HL-60/S4 treated with phorbol 12-myristate 13-acetate at 8.2 ng/mL for 4 days and 3 days (cell line): ENCODE measurements around the gene PRUNE1.

ENCODE experiments used
- in situ Hi-C: fragments of 300-500 bp; cut with MboI; formaldehyde crosslinking; loops from 2 replicates; pipeline ENCODE4 v1.15.0; 2022; ENCODE audit warnings: low sequenced_read_pairs

Gene PRUNE1, protein sequence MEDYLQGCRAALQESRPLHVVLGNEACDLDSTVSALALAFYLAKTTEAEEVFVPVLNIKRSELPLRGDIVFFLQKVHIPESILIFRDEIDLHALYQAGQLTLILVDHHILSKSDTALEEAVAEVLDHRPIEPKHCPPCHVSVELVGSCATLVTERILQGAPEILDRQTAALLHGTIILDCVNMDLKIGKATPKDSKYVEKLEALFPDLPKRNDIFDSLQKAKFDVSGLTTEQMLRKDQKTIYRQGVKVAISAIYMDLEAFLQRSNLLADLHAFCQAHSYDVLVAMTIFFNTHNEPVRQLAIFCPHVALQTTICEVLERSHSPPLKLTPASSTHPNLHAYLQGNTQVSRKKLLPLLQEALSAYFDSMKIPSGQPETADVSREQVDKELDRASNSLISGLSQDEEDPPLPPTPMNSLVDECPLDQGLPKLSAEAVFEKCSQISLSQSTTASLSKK

GRCh38 chr1:151008244-151009205 is at the start of gene PRUNE1:
PRUNE1 (plus strand) TSS chr1:151008449; CDS start chr1:151008633, 184 bp downstream.
- in situ Hi-C loops = no loop called here

GRCh38 chr1:150960646-150961045 is 47.6 kb upstream of the PRUNE1 start:
- in situ Hi-C loops = no loop called here

DNA sequence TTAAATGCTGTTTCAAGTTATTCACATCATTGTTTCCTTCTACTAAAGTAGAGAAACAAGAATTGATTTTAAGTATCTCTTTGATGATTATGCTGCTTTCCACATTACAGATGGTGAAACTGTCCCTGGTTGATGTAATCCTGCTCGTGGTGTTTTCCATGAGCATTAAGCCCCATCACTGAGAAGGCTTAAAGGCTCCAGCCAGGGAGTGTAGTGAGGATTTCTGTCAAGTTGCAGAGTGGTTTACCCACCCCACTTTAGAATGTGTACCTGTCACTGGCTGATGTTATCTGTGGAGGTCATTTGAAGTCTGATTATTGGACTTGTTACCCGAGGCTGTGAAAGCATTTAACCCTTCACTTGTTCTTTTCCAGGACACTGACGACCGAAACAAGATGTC is 46.5 kb upstream of the PRUNE1 start:
- in situ Hi-C loops = no loop called here

DNA sequence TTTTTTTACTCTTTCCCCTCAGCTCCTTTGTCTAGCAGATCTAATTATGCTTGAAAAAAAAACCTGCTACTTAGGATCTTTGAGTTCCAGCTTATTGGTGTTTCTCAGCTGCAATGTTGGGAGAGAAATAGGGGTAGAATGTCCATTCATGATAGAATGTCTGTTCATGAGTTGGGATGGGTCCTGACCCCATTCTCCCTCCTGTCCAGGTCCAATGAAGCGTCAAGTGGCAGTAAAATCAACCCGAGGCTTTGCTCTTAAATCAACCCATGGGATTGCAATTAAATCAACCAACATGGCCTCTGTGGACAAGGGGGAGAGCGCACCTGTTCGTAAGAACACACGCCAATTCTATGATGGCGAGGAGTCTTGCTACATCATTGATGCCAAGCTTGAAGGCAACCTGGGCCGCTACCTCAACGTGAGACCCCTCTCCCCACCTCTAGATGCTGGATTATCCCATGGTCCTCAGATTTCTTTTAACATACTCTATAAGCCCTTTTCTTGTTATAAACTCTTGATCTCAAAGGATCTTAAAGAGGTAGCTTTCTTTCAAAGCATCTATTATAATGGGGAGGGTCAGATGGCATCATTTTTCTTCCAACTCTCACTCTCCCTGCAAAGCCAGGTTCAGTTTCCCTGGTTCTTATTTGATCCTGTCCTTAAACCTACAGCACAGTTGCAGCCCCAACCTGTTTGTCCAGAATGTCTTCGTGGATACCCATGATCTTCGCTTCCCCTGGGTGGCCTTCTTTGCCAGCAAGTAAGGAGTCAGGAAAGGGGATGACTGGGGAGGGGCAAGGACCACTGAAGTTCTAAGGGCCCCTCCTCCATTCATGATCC is 44.7 kb upstream of the PRUNE1 start:
- in situ Hi-C loops = no loop called here

GRCh38 chr1:150964164-150964489 is 44.1 kb upstream of the PRUNE1 start:
- in situ Hi-C loops = no loop called here

DNA sequence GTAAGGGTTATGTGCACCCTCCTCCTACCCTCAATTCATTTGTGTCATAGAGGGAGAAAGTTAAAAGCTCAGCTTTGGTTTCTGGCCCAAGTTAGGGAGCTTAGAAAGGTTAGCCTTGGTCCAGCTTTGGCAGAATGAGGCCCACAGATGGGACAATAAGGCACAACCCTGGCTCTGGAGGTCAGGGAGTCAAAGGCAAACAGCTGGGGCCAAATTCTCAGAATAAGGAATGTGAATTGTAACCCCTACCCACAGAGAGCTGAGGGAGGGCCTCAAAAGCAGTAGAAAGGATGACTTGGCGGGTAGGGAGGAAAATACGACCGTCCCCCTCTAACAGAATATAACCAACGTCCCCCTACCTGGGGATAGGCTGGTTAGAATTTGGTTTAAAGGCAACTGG is 42.6 kb upstream of the PRUNE1 start:
- in situ Hi-C loops = no loop called here

- in situ Hi-C loops = no loop called here
These were observed 42.2 kb upstream of the PRUNE1 start for GRCh38 chr1:150966011-150966410.

DNA sequence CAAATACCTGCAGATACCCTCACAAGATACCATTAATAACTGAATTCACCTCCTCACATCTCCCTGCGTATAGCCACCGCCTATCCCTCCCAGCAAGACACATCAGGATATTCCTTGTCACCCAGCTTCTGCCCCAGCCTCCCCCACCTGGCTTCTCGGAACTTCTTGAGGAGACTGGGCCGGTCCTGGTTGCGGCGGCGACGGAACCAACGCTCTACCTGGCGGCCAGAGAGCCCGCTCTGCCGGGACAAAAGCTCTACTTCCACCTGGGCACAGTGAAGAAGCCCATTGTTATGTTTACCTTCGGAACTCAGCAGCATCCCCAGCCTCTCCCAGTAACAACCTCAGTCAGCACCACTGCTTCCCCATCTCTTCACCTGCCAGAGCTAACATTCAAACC is 40.3 kb upstream of the PRUNE1 start:
- in situ Hi-C loops = no loop called here

DNA sequence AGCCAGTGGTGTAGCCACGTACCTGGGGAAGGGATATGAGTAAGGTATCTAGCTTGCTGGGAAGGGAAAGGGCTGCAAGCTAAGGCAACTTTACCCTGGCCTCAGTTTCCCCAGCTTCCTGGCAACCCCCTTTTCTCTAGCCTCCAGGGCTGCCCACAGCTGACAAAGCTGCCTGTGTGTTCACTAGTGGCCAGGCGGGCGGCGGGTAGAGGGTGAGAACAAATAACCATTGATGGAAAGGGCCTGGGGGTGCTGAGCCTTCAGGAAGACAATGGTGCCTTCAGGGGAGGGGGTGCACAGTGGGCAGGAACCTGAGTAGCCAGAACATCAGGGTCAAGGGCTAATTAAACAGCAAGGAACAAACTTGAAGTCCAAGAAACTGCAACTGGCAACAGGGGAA is 39.8 kb upstream of the PRUNE1 start:
- in situ Hi-C loops = no loop called here

GRCh38 chr1:150969626-150970025 is 38.6 kb upstream of the PRUNE1 start:
- in situ Hi-C loops = no loop called here

GRCh38 chr1:150970808-150971582 is 37.3 kb upstream of the PRUNE1 start:
- in situ Hi-C loops = no loop called here

DNA sequence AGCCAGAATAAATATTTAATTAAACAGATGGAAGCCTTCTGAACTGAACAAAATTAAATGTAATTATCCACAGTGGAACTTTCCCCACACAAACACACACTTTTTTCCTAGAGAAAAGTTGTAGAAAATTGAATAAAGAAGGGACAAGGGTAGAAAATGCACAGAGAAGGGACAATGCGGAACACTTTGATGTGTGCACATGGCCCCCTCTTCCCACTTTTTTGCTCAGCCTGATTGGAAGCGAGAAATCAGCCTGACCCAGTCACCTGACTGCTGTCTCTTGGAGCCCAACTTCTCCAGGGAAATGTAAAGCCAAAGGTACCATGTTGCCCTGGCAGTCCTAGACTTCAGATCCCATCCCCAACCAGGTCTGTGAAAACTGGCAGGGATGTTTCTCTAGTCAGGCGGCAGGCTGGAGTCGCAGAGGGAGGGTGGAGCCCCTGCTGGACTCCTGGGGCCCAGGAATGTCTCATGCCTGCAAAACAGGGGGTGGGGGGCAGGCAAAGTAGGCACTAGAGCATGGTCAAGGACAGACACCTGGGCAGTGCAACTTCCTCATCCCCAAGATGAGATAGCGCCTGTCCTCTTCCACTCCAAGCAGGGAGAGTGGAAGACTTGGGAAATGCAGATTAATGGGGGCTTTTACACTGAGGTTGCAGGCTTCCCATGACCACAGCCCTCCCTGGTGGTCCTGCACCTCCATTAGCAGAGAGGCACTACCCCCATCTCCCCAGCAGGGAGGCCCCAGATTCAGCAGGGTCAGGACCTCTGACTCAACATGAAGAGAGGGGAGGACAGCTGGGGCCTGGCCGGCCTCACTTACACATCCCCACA is 36.4 kb upstream of the PRUNE1 start:
- in situ Hi-C loops = no loop called here

DNA sequence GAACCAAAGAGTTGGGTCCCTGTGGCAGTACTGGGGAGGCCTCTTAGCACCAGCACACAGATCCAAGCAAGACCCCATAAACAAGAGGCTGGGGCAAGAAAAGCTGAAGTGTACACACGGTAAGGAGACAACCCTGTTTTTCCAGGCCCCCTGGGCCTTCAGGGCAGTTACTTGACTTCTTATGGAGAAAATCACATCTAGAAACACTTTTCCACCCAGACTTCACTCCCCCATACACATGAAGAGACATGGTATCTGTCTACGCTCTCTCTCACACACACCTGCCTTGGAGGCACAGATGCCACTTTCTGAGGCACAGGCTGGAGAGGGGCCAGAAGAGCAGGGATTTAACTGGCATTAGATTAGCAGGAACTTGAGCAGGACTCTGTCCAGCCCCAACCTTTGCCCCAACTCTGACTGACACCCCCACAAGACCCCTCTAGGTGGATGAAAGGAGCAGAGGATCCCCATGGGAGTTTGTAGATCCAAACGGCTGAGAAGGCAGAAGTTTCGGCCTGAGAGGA is 35.8 kb upstream of the PRUNE1 start:
- in situ Hi-C loops = no loop called here

- in situ Hi-C loops = no loop called here
These were observed 34.9 kb upstream of the PRUNE1 start for GRCh38 chr1:150973258-150973835.

DNA sequence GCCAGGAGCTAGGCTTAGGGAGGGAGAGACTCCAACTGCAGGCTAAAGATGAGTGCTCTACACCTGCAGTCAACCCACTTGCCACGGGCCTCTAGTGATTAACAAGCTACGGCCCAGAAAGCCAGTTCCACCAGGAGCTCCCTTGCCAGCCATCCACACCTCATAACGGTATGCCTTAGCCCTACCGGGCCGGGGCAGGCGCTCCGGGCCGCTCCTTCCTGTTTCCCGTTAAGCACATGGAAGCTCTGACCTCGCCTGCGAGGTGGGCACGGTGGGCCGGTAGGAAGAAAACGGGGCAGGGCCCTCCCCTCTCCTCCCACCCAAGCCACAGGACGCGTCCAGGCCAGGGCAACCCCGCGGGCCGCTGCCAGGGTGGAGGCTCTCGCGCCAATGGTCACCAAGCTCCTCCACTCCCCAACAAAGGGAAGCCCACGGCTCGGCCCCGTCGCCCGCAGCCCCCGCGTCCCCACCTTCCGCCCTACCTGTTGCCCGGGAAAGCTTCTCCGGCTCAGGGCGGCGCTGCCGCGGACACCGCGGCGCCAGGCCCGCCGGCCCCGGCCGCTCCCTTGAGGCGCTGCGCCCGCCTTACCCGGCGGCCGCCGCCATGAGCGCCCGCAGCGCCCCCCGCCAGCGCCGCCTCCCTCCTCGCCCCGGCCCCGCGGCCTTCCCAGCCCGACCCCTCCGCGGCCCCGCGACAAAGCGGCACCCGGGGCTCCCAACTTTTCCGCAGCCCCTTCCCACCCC is 34.2 kb upstream of the PRUNE1 start:
- in situ Hi-C loops = no loop called here

- in situ Hi-C loops = no loop called here
These were observed 33.4 kb upstream of the PRUNE1 start, which contains the start of gene CERS2 for GRCh38 chr1:150974580-150975478. CERS2 (minus strand) TSS chr1:150974835; CDS start chr1:150969090, 5,745 bp downstream.

DNA sequence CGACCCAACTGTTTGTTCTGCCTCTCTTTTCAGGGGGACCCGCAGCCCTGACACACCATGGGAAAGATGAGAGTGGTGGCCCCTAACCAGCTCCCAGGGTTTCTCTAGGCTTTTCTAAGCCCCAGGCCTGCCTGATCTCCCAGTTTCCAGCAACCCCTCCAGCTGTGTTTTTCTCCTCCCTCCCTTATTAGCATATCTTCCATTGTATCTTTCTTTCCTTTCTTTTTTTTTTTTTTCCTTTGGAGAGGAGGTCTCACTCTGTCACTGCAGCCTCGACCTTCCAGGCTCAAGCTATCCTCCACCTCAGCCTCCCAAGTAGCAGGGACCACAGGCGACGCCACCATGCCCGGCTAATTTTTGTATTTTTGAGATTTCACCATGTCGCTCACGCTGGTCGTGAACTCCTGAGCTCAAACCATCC is 31.8 kb upstream of the PRUNE1 start:
- in situ Hi-C loops = no loop called here
